HPDE6-E6E7 (cell line): ENCODE measurements around the gene LYPD3.

ENCODE experiments used
- DNase-seq: peaks from one replicate; pipeline ENCODE4 v3.0.0; 2011; ENCODE audit warnings: missing footprints; ENCODE audit errors: extremely low spot score

Gene LYPD3

DNA sequence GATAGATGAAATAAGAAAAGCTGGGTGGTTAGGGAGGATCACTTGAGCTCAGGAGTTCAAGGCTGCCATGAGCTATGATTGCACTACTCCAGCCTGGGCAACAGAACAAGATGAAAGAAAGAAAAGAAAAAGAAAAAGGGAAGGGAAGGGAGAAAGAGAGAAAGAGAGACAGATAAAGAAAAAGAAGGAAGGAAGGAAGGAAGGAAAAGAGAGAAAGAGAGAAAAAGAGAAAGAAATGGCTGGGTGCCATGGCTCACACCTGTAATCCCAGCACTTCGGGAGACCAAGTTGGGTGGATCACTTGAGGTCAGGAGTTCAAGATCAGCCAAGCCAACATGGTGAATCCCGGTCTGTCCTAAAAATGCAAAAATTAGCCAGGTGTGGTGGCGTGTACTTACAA is 29.6 kb downstream of the LYPD3 start:
- no peak for DNase-seq

DNA sequence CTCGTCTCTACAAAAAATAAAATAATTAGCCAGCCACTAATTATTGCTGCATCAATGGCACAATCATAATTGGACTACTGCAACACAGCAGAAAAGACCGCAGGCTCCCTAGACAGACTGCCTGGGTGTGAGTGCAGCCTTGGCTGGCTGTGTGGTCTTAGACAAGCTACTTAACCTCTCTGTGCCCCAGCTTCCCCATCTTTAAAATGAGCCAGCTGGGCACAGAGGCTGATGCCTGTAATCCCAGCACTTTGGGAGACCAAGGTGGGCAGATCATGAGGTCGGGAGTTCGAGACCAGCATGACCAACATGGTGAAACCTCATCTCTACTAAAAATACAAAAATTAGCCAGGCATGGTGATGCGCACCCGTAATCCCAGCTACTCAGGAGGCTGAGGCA is 31.7 kb downstream of the LYPD3 start:
- DNase-seq, result no peak

DNA sequence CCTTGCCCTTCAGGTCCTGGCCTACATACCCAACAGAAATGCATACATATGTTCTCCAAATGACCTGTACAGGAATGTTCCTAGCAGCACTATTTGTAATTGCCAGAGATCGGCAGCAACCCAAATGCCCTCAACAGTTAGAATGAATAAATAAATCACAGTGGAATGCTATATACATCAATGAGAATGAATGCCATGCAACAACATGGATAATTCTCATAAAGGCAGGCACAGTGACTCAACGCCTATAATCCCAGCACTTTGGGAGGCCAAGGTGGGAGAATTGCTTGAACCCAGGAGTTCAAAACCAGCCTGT is 32.1 kb downstream of the LYPD3 start:
- DNase-seq, result no peak

DNA sequence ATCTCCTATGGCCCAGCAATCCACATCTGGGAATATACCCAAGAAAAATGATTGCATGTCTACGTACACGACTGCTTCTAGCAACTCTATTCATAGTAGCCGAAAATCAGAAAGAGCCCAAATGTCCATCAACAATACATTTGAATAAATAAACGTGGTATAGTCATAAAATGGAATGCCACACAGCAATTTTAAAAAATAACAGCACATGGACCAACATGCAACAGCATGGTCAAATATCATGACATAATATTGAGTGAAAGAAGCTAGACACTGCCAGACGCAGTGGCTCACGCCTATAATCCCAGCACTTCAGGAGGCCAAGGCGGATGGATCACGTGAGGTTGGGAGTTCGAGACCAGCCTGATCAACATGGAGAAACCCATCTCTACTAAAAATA is 34.4 kb downstream of the LYPD3 start:
- DNase-seq, result no peak

DNA sequence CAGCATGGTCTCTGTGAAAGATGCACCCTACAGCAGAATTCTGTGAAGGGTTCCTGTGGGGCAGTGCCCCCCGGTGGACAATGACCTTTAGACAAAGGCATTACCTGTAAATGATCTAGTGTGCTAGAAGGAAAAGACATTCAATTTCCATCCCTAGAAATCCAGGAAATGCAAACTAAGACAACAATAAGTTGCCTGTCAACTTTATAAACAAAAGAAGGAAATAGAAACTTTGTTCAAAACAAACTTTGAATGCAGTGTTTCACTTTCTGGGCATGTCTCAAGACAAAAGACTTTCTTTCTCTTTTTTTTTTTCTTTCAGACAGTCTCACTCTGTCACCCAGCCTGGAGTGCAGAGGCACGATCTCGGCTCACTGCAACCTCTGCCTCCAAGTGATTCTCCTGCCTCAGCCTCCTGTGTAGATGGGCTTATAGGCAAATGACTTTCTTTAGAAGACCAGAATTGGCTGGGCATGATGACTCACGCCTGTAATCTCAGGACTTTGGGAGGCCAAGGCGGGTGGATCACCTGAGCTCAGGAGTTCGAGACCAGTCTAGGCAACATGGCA is 35.2 kb downstream of the LYPD3 start:
- DNase-seq, result no peak

DNA sequence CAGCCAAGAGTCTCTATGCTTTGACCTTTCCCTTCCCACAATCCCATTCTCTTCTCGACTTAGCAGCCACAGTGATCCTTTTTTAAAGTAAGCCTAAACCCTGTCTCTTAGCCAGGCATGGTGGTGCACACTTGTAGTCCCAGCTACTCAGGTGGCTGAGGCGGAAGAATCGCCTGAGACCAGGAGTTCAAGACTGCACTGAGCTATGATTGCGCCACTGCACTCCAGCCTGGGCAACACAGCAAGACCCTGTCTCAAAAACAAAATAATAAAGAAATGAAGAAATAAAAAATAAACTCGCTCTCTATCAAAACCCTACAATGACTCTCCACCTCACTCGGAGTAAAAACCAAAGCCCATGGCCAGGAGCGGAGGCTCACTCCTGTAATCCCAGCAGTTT is 36.0 kb downstream of the LYPD3 start:
- no peak for DNase-seq

DNA sequence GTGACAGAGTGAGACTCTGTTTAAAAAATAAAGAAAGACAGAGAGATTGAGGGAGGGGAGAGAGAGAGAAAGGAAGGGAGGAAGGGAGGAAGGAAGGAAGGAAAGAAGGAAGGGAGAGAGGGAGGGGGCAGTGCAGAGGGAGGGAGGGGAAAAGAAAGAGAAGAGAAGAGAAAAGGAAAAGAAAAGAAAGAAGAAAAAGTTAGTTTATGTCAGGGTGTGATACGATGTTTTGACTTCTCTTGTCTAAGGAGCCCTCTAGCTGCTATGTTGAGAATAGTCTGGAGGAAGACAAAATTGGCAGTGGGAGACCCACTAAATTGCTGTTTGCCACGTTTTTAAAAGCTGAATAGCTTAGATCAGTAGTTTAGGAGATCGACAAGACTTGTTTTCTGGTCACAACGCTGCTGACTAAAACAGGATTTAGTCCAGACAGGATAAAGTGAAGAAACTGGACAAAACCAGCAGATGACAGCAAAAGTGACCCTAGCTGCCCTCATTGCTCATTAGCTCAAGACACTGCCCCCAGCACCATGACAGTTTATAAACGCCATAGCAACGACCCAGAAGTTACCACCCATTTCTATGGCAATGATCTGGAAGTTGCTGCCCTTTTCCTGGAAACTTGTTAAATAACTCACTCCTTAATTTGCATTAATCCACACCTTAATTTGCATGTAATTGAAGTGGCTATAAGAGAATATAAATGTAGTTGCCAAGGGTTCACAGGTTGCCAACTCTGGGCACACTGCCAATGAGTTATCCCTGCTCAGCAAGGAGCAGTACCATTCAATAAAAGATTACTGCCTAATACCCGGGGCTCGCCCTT is 39.6 kb downstream of the LYPD3 start:
- DNase-seq, result no peak

DNA sequence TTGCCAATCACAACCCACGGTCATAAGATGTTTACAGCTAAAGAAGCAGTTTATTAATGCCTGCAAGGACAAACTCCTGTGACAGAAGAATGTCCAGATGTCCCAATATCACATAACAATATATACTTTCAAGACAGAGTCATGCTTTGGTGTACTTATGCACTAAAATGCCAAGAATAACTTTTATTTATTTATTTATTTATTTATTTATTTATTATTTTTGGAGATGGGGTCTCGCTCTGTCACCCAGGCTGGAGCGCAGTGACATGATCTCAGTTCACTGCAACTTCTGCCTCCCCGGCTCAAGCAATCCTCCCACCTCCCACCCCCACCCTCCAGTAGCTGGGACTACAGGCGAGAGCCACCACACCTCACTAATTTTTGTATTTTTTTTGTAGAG is 41.6 kb downstream of the LYPD3 start:
- no peak for DNase-seq

DNA sequence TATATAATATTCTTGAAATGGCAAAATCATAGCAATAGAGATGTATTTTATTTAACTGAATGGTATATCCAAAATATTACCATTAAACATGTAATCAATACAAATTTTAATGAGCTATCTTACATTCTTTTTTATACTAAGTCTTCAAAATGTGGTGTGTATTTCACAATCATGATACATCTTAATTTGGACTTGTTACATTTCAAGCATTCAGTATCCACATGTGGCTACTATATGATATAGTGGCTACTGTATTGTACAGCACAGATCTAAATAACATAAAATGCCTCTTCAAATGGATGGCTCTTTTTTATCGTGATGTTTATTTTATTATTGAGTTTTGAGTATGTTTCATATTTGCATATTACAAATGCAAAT is 42.7 kb downstream of the LYPD3 start:
- no peak for DNase-seq

DNA sequence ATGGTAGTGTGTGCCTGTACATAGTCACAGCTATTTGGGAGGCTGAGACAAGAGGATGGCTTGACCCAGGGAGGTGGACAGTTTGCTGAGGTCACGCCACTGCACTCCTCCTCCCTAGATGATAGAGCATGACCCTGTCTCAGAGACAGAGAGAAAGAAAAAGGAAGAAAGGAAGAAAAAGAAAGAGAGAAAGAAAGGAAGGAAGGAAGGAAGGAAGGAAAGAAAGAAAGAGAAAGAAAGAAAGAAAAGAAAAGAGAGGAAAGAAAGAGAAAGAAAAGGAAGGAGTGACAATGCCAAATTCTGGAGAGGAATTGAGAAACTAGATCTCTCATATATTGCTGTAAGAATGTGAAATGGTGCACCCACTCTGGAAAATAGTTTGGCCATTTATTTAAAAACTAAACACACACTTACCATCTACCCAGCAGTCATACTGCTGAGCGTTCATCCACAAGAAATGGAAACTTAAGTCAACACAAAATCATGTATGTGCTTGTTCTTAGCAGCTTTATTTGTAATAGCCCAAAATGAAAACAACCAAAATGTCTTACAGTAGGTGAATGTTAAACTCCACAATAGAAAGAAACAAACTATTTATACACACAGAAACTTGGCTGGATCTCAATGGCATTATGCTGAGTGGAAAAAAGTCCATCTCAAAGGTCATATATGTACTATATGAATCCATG is 43.3 kb downstream of the LYPD3 start:
- DNase-seq, result no peak

DNA sequence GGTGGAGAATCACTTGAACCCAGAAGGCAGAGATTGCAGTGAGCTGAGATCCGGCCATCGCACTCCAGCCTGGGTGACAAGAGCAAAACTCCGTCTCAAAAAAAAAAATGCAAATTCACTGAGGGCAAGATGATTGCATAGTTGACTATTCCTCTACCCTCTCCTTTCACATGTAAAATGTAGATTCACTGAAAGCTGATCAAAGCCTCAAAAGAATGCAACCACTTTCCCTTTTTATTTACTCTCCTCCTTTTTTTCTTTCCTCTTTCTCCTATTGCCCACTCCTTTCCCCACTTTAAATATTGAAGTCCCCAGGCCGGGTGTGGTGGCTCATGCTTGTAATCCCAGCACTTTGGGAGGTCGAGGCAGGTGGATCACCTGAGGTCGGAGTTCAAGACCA is 44.5 kb downstream of the LYPD3 start:
- DNase-seq, result no peak

DNA sequence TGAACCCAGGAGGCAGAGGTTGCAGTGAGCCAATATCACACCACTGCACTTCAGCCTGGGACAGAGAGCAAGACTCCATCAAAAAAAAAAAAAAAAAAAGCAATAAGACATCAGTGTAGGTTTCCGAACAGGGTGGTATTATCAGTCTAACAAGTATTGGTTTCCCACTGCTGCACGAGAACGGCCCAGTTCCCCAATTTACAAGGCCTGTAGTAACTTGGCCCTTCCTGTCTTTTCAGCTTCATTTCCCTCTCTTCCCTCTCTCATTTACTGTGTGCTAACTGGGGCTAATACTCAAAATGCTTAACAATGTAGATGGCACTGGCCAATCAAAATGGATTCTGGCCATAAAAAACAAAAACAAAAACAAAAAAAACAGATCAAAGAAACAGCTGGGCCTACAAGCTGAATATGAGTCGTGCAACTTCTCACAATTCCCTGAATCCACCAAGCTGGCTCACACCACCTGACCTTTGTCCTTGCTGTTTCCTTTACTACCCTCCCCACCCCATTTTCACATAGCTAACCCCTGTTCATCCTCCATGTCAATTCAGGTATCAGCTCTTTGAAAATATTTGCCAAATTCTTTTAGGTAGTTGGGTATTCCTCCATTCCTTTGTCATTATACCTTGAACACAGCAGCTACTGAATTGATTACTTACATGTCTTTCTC is 48.3 kb downstream of the LYPD3 start:
- DNase-seq, result no peak

DNA sequence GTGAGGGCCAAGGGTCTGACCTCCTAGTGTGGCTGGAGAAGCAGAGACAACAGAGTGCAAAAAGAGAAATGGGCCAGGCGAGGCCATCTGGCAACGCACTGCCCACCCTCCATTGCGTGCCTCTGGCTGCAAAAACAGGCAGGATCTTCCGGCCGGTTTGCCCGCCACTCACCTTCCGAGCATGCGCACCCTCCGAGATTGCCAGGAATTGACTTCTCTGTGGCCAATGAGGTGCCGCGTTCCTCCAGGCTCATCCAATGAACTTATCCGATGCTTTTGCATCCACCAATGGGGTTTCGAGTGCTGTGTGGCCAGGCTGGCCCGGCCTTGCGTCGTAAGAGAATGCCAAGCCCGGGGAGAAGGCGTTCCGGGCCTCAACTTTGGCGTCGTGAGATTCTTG is 50.9 kb downstream of the LYPD3 start, which contains the start of gene TEX101:
Gene TEX101 (plus strand): TSS at position 337 of the 400 bp plus-strand sequence. CDS start 1,030 bp downstream, outside the sequence.
- DNase-seq, result no peak

DNA sequence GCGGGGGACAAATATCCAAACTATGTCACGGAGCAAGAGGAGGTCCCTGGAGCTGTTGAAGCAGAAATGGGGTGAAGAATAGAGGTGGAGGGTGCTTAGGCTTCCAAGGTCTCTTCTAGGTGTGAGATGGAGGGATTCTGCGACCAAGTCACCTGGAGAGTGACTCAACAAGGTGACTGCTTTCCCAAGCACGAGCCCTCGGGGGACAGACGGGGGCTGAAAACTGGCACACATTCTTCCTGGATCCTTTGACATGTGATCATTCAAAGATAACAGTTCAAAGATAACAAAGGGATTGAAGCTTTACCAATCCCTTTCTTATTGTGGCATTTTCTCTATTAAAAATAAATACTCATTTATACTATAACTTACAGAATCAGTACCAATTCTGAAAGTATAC is 53.0 kb downstream of the LYPD3 start:
- no peak for DNase-seq
